SJSA1 (cell line): ENCODE measurements around the gene CTNNA3. TPM values are rescaled to one million over a fixed set of nuclear protein-coding genes. Genes with fewer than 3 reads are reported as not detected.

Source experiments
- DNase-seq, 2 experiments: peaks; one replicate each; pipeline ENCODE4 v3.0.0-alpha.2; 2015 to 2020; ENCODE audit warnings: low spot score in 2 of 2, low read depth in 1 of 2
- H3K27ac ChIP-seq: fragments of 250-450 bp; sonication (Bioruptor Pico); 2 replicates; pipeline ENCODE4 v1.5.1; 2020; ENCODE audit warnings: mild to moderate bottlenecking, moderate library complexity
- H3K27me3 ChIP-seq: fragments of 250-450 bp; sonication (Bioruptor Pico); replicated peaks from 2 replicates; pipeline ENCODE4 v1.5.1; 2020; ENCODE audit warnings: mild to moderate bottlenecking, moderate library complexity
- H3K36me3 ChIP-seq: fragments of 250-450 bp; sonication (Bioruptor Pico); 2 replicates; pipeline ENCODE4 v1.5.1; 2020; ENCODE audit warnings: mild to moderate bottlenecking
- H3K4me1 ChIP-seq: fragments of 250-450 bp; sonication (Bioruptor Pico); replicated peaks from 2 replicates; pipeline ENCODE4 v1.6.1; 2021; ENCODE audit warnings: mild to moderate bottlenecking
- H3K4me3 ChIP-seq: fragments of 250-450 bp; sonication (Bioruptor Pico); 2 replicates; pipeline ENCODE4 v1.5.1; 2020; ENCODE audit warnings: mild to moderate bottlenecking
- H3K9me3 ChIP-seq: fragments of 250-450 bp; sonication (Bioruptor Pico); replicated peaks from 2 replicates; pipeline ENCODE4 v1.5.1; 2020; ENCODE audit warnings: mild to moderate bottlenecking
- total RNA-seq: library from RNA; depleted of rRNA; stranded (reverse); fragments of >200 nt; shearing (Covaris generic); gene quantifications from 2 replicates; pipeline ENCODE4 v1.2.3, GENCODE V29; 2014

Gene CTNNA3
- total RNA-seq, 1 experiment from 2014 or later, result 0.18 TPM

- Histone ChIP-seq H3K27ac (no peak overlapping the region), H3K4me3 (no peak overlapping the region), H3K4me1 (no peaks in the 10 kb centered on the region), H3K36me3 (no peaks in the 10 kb centered on the region), H3K9me3 (no peaks in the 10 kb centered on the region), H3K27me3 (no peaks in the 10 kb centered on the region)
- no peak for DNase-seq
Observed at GRCh38 chr10:66804962-66805361, 891.0 kb downstream of the CTNNA3 start.

DNA sequence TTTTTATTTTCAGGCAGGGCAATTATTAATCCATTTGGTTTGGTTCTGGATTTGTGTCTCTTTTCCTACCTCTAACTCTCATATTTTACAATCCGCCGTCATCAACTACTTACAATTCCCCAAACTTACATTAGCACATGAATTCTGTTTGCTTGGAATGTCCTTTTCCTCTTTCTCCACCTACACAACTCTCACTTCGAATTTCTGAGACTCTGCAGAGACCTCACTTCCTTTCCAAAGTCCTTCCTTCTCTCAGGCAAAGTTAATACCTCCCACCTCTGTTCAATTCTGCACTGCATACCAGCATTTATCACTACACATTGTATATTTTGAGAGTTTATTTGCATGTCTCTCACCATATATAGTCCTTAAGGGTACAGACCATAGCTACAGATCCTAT, 892.8 kb downstream of the CTNNA3 start:
- H3K4me3 ChIP-seq, result no peak overlapping the region

DNA sequence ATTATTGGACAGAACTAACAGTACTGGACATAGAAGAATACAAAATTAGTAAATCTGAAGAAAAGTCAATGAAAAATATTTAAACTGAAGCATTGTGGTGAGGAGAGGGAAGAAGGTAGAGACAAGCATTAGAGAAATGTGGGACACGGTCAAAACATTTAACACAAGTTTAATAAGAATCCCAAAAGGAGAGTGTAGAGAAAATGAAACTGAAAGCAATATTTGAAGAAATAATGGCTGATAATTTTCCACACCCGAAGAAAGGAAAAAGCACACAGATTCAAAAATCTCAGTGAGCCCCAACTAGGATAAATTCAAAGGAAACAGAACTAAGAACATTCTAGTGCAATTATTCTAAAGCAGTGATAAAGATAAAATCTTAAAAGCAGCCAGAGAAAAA, 896.5 kb downstream of the CTNNA3 start:
- no peak overlapping the region for H3K27ac ChIP-seq
- no peak overlapping the region for H3K4me3 ChIP-seq
- no peaks in the 10 kb centered on the region for H3K9me3 ChIP-seq
- H3K36me3 ChIP-seq, result no peaks in the 10 kb centered on the region
- H3K4me1 ChIP-seq, result no peaks in the 10 kb centered on the region
- no peak for DNase-seq
- H3K27me3 ChIP-seq, result no peaks in the 10 kb centered on the region

More for the DNA sequence above, 892.8 kb downstream of the CTNNA3 start:
- Histone ChIP-seq H3K27ac (no peak overlapping the region), H3K9me3 (no peaks in the 10 kb centered on the region), H3K27me3 (no peaks in the 10 kb centered on the region), H3K4me1 (no peaks in the 10 kb centered on the region), H3K36me3 (no peaks in the 10 kb centered on the region)
- no peak for DNase-seq

DNA sequence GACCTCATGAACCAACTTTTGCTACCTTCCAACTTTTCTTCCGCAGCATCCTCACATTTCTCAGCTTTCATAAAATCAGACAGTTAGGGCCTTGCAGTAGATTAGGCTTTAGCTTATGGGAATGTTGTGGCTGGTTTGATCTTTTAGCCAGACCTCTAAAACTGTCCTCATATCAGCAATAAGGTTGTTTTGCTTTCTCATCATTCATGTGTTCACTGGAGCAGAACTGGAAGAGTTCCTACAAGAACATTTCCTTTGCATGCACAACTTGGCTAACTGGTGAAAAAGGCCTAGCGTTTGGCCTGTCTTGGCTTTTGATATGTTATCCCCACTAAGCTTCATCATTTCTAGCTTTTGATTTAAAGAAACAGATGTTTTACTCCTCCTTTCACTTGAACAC, 900.1 kb downstream of the CTNNA3 start:
- Histone ChIP-seq H3K9me3 (no peaks in the 10 kb centered on the region), H3K36me3 (no peaks in the 10 kb centered on the region), H3K4me1 (no peaks in the 10 kb centered on the region), H3K27me3 (no peaks in the 10 kb centered on the region), H3K27ac (no peak overlapping the region), H3K4me3 (no peak overlapping the region)
- DNase-seq, result no peak

GRCh38 chr10:66792441-66792840, 903.6 kb downstream of the CTNNA3 start:
- no peak for DNase-seq
- no peak overlapping the region for H3K4me3 ChIP-seq
- no peak overlapping the region for H3K27ac ChIP-seq
- H3K9me3 ChIP-seq, result no peaks in the 10 kb centered on the region
- no peaks in the 10 kb centered on the region for H3K4me1 ChIP-seq
- no peaks in the 10 kb centered on the region for H3K36me3 ChIP-seq
- H3K27me3 ChIP-seq, result no peaks in the 10 kb centered on the region

GRCh38 chr10:66788178-66788987, 907.6 kb downstream of the CTNNA3 start:
- Histone ChIP-seq H3K4me1 (no peaks in the 10 kb centered on the region), H3K27ac (no peak overlapping the region), H3K4me3 (no peak overlapping the region), H3K27me3 (no peaks in the 10 kb centered on the region), H3K9me3 (no peaks in the 10 kb centered on the region), H3K36me3 (no peaks in the 10 kb centered on the region)
- no peak for DNase-seq

GRCh38 chr10:66786709-66787108, 909.3 kb downstream of the CTNNA3 start:
- H3K27ac ChIP-seq, result no peak overlapping the region
- no peaks in the 10 kb centered on the region for H3K27me3 ChIP-seq
- no peak for DNase-seq
- no peaks in the 10 kb centered on the region for H3K9me3 ChIP-seq
- H3K36me3 ChIP-seq, result no peaks in the 10 kb centered on the region
- no peak overlapping the region for H3K4me3 ChIP-seq
- no peaks in the 10 kb centered on the region for H3K4me1 ChIP-seq

DNA sequence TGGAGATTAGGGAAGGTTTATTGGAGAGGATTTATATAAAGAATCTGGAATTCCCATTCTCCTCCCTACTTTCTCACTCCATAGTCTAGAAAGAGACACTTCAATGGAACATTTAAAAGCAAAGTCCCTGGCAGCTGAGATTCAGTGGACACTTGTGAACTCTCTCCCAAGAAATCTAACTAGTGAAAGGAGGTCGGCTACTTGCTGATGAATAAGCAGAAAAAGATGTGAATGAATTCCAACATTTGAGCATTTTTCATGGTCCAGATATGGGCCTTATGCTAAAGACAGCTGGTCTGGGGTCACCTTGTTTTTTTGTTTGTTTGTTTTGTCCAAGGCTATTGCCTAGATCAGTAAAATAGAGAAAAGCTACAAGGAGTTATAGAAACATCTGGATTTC, 911.2 kb downstream of the CTNNA3 start:
- no peaks in the 10 kb centered on the region for H3K9me3 ChIP-seq
- H3K27ac ChIP-seq, result no peak overlapping the region
- no peak overlapping the region for H3K4me3 ChIP-seq
- no peaks in the 10 kb centered on the region for H3K4me1 ChIP-seq
- H3K36me3 ChIP-seq, result no peaks in the 10 kb centered on the region
- H3K27me3 ChIP-seq, result no peaks in the 10 kb centered on the region
- no peak for DNase-seq

DNA sequence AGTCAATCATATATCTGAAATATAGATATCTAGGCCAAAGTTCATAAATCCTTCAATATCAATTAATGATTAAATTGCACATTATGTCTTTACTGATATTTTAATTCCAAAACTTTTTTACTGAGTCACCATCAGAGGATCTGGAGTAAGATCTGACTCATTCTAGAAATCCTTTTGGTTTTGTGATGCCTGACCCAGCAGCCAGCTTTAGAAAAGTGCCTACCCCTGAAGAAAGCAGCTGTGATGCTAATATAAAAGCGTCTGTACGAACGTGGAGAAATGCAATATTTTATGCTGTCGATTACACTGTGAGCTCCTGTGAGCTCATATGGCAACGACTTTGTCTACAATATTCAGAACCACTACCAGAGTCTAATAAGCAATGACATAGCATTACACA, 912.7 kb downstream of the CTNNA3 start:
- Histone ChIP-seq H3K4me3 (no peak overlapping the region), H3K9me3 (no peaks in the 10 kb centered on the region), H3K4me1 (no peaks in the 10 kb centered on the region), H3K27ac (no peak overlapping the region), H3K36me3 (no peaks in the 10 kb centered on the region), H3K27me3 (no peaks in the 10 kb centered on the region)
- no peak for DNase-seq

DNA sequence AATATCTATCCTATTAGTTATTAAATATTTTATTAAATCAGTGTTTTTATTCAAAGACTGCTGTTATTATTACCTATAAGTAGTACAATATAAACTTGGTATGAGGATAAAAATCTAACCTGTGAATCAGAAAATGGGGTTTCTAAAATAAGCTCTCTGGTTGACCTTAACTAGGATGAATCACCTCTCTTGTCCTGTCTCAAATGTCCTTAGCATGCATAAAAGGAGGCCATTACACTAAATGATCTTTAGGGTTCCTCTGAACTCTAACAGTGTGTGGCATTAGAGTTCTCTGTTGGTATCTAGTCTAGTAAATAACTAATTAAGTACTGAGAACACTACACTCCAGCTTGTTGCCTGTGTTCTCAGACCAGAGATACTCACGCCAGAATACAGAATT, 913.2 kb downstream of the CTNNA3 start:
- no peak overlapping the region for H3K27ac ChIP-seq
- H3K4me3 ChIP-seq, result no peak overlapping the region
- H3K27me3 ChIP-seq, result no peaks in the 10 kb centered on the region
- DNase-seq, result no peak
- H3K9me3 ChIP-seq, result no peaks in the 10 kb centered on the region
- no peaks in the 10 kb centered on the region for H3K4me1 ChIP-seq
- H3K36me3 ChIP-seq, result no peaks in the 10 kb centered on the region

- Histone ChIP-seq H3K27ac (no peak overlapping the region), H3K4me1 (no peaks in the 10 kb centered on the region), H3K36me3 (no peaks in the 10 kb centered on the region), H3K27me3 (no peaks in the 10 kb centered on the region), H3K4me3 (no peak overlapping the region), H3K9me3 (no peaks in the 10 kb centered on the region)
- no peak for DNase-seq
Observed at GRCh38 chr10:66782144-66782543, 913.9 kb downstream of the CTNNA3 start.

DNA sequence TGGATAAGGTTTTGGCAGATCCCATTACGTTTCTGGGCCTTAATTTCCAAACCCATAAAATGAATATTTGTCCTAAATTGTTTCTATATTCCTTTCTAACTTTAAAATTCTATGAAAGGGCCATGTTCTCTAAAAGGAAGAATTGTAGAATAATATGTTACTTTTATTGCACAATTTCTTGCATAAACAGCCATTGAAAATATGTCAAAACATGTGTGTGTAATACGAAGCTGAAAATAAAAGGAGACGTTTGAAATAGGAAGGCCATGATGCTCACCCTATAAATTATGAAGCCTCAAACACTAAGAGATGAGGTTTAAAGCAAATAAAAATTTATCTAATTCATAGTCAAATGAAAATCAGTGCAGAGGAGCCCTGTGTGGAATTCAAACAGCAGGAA, 915.2 kb downstream of the CTNNA3 start:
- Histone ChIP-seq H3K4me1 (no peaks in the 10 kb centered on the region), H3K36me3 (no peaks in the 10 kb centered on the region), H3K4me3 (no peak overlapping the region), H3K27me3 (no peaks in the 10 kb centered on the region), H3K9me3 (no peaks in the 10 kb centered on the region), H3K27ac (no peak overlapping the region)
- no peak for DNase-seq

- Histone ChIP-seq H3K4me1 (no peaks in the 10 kb centered on the region), H3K4me3 (no peak overlapping the region), H3K27ac (no peak overlapping the region), H3K36me3 (no peaks in the 10 kb centered on the region), H3K9me3 (no peaks in the 10 kb centered on the region), H3K27me3 (no peaks in the 10 kb centered on the region)
- DNase-seq, result no peak
Observed at GRCh38 chr10:66778351-66778750, 917.6 kb downstream of the CTNNA3 start.

GRCh38 chr10:66777665-66778064, 918.3 kb downstream of the CTNNA3 start:
- Histone ChIP-seq H3K4me1 (no peaks in the 10 kb centered on the region), H3K27ac (no peak overlapping the region), H3K9me3 (no peaks in the 10 kb centered on the region), H3K4me3 (no peak overlapping the region), H3K27me3 (no peaks in the 10 kb centered on the region), H3K36me3 (no peaks in the 10 kb centered on the region)
- DNase-seq, result no peak

GRCh38 chr10:66773472-66773817, 922.5 kb downstream of the CTNNA3 start:
- no peak for DNase-seq
- no peak overlapping the region for H3K27ac ChIP-seq
- no peak overlapping the region for H3K4me3 ChIP-seq
- H3K4me1 ChIP-seq, result no peaks in the 10 kb centered on the region
- H3K27me3 ChIP-seq, result no peaks in the 10 kb centered on the region
- H3K36me3 ChIP-seq, result no peaks in the 10 kb centered on the region
- no peaks in the 10 kb centered on the region for H3K9me3 ChIP-seq
